ENCODE results near the gene FALEC. TPM values are rescaled to one million over a fixed set of nuclear protein-coding genes. Genes with fewer than 3 reads are reported as not detected.

Gene FALEC
- total and polyA plus RNA-seq, 9 of the 15 experiments (the other 6 are each of a cell fraction or from before 2014, with no cell fraction given): 0.15 to 1.8 (median 0.53) TPM; not detected in 5

DNA sequence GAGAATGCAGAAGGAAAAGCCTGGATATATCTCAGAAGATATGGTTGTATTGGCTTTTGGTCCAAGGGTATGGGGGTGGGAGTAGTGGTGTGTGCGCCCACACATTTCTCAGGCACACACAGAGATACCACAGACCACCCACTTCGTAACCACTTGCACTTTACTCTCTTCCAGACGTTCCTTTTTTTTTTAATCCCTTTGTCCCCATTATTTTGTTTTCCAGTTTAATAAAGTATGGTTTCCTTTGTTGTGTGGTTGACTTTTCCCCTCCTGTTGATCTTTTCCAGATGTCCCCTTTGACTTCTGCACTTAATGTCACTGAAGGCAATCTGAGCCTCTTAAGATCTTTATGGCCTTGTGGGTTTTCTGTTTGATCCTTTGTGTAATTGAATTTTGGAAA, 38.8 kb upstream of the FALEC start (continued):
- TF ChIP-seq, protein P1, sequence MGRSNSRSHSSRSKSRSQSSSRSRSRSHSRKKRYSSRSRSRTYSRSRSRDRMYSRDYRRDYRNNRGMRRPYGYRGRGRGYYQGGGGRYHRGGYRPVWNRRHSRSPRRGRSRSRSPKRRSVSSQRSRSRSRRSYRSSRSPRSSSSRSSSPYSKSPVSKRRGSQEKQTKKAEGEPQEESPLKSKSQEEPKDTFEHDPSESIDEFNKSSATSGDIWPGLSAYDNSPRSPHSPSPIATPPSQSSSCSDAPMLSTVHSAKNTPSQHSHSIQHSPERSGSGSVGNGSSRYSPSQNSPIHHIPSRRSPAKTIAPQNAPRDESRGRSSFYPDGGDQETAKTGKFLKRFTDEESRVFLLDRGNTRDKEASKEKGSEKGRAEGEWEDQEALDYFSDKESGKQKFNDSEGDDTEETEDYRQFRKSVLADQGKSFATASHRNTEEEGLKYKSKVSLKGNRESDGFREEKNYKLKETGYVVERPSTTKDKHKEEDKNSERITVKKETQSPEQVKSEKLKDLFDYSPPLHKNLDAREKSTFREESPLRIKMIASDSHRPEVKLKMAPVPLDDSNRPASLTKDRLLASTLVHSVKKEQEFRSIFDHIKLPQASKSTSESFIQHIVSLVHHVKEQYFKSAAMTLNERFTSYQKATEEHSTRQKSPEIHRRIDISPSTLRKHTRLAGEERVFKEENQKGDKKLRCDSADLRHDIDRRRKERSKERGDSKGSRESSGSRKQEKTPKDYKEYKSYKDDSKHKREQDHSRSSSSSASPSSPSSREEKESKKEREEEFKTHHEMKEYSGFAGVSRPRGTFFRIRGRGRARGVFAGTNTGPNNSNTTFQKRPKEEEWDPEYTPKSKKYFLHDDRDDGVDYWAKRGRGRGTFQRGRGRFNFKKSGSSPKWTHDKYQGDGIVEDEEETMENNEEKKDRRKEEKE (IDR thresholded peaks at IDR 0.05; ENCODE audit: borderline replicate concordance in 1 of 2, control insufficient read depth in 1 of 2, low read depth in 2 of 2, low read length in 1 of 2): 0 out of 4 replicates have a peak, but pooled peaks of 1 of the 2 experiments have one; percentile 18
- TF ChIP-seq FUS (optimal IDR thresholded peaks at IDR 0.05; ENCODE audit: low read depth, low read length) (no peak), POLR2AphosphoS5 (IDR thresholded peaks at IDR 0.05; ENCODE audit: control insufficient read depth, insufficient read depth, low read depth, low read length) (0 out of 2 replicates have a peak, but pooled peaks have one; percentile 34)

DNA sequence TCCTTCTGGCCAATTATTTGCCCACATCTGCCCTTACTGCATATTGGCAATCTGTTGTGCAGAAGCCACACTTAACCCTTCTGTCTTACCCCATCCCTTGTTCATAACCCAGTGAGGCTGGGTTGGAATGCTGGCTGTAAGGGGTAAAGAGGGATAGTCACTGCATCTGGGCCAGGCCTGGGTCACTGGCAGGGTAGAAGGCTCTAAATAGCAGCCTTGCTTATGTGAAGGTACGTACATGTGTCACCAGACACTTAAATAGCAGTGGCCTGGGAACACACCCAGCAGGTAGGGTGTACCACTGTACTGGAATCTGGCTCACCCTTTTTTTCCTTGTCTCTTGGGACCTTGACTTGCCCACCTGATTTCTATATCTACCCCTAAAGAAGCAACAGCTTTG, 38.2 kb upstream of the FALEC start:
- DNase-seq (ENCODE audit: extremely low read depth in 1 of 4, low spot score in 3 of 4) (no peak), ATAC-seq (peak; percentile 64), FAIRE-seq (no peak)
- Histone ChIP-seq H3K36me3 (ENCODE audit: control insufficient read depth, insufficient read depth, low read length) (peaks cover 14% of the 10 kb centered on the region; the same call in 1 of the 3 replicates), H4K20me1 (replicated peaks; ENCODE audit: control insufficient read depth, insufficient read depth, low read length) (no peaks in the 10 kb centered on the region), H2AFZ (ENCODE audit: low read depth, low read length) (no peak overlapping the region), H3K27me3 (ENCODE audit: control insufficient read depth in 2 of 2, insufficient read depth in 2 of 2, low read length in 2 of 2) (no peaks in the 10 kb centered on the region), H3K4me2 (ENCODE audit: insufficient read depth, low read length) (no peak overlapping the region), H3K9me1 (ENCODE audit: control insufficient read depth, insufficient read depth, low read length) (no peaks in the 10 kb centered on the region), H3K4me3 (no peak overlapping the region), H3K9ac (ENCODE audit: insufficient read depth in 1 of 2, low read depth in 2 of 2, low read length in 2 of 2) (peak overlapping the region in 1 of 2 experiments; percentile 33; a peak in 1 of 4 replicates), H3K27ac (ENCODE audit: extremely low read depth, low read depth, low read length) (0 out of 3 replicates have a peak overlapping the region, but pooled peaks have one; percentile 5), H3K9me3 (replicated peaks; ENCODE audit: control insufficient read depth, insufficient read depth, low read depth, low read length) (no peaks in the 10 kb centered on the region), H3K79me2 (ENCODE audit: control insufficient read depth, insufficient read depth, low read length) (no peaks in the 10 kb centered on the region), H3K4me1 (replicated peaks in 1 of 2; ENCODE audit: control insufficient read depth in 2 of 2, insufficient read depth in 2 of 2, low read length in 2 of 2) (peaks cover 4 to 24% of the 10 kb centered on the region in 2 experiments)
- in situ Hi-C loops (cut with MboI): no loop called here
- TF ChIP-seq, protein P2, sequence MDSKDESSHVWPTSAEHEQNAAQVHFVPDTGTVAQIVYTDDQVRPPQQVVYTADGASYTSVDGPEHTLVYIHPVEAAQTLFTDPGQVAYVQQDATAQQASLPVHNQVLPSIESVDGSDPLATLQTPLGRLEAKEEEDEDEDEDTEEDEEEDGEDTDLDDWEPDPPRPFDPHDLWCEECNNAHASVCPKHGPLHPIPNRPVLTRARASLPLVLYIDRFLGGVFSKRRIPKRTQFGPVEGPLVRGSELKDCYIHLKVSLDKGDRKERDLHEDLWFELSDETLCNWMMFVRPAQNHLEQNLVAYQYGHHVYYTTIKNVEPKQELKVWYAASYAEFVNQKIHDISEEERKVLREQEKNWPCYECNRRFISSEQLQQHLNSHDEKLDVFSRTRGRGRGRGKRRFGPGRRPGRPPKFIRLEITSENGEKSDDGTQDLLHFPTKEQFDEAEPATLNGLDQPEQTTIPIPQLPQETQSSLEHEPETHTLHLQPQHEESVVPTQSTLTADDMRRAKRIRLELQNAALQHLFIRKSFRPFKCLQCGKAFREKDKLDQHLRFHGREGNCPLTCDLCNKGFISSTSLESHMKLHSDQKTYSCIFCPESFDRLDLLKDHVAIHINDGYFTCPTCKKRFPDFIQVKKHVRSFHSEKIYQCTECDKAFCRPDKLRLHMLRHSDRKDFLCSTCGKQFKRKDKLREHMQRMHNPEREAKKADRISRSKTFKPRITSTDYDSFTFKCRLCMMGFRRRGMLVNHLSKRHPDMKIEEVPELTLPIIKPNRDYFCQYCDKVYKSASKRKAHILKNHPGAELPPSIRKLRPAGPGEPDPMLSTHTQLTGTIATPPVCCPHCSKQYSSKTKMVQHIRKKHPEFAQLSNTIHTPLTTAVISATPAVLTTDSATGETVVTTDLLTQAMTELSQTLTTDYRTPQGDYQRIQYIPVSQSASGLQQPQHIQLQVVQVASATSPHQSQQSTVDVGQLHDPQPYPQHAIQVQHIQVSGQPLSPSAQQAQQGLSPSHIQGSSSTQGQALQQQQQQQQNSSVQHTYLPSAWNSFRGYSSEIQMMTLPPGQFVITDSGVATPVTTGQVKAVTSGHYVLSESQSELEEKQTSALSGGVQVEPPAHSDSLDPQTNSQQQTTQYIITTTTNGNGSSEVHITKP (IDR thresholded peaks at IDR 0.05; ENCODE audit: partially characterized antibody): peak; percentile 23
- TF ChIP-seq ELF2 (CRISPR knock-in tag; IDR thresholded peaks at IDR 0.05): no peak
- TF ChIP-seq SPI1 (IDR thresholded peaks at IDR 0.05; ENCODE audit: borderline replicate concordance, low read depth, low read length): 0 out of 2 replicates have a peak, but pooled peaks have one; percentile 11
- ChIA-PET CTCF (ENCODE audit: low intra/inter-chr PET ratio) (no interaction called here), POLR2A (interaction anchor here (0.6 to 0.7 kb wide), 4 partner anchors 87 to 1119 kb away, joined by 3 to 6 read pairs (median 4); no protein-coding TSS in a partner anchor)
- no TSS peak for BruUV-seq (replicated peaks)
- intact Hi-C loops (cut with micrococcal nuclease): no loop called here
- WGBS (ENCODE audit: insufficient coverage, low coverage, missing lambda C conversion rate): 50% methylated on average over 1 of the region's 1 CpG

Measured in K562 (cell line).